Measurements from ENCODE around the gene ASCC1. TPM values are rescaled to one million over a fixed set of nuclear protein-coding genes. Genes with fewer than 3 reads are reported as not detected.

The ASCC1 gene
- total and polyA plus RNA-seq, 2 donors from 2014 or later: 24.0 to 36.1 TPM

DNA sequence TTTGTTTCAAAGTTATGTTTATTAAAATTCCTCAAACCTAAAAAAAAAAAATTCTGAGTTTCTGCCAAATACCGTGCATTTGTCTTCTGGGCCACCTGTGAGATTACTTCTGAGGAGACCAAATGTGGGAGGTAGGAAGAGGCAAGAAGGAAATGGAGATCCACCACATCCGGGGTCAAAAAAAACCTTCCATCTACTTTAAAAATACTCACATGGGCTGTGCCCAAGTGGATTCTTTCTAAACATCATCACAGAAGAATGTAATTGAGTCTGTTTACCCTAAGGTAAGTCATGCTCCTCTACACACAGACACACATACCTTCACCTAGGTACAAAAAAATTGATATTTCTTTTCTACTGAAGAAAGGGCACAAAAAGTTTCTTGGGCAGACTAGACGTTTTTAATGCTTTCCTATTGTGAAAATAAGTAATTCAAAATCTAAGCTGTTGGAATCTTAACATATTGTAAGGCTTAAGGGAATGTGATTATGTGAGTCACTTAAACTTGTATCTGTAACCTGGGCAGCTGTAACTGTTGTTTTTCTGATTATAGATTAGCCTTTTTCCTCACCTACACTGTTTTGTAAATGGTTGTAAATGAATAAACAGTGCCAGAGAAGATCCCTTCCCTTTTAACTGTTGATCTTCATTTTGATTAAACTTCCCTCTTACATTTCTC, 108.6 kb downstream of the ASCC1 start:
- no peak overlapping the region for H3K27ac ChIP-seq (ENCODE audit: low read depth in 2 of 2, low read length in 2 of 2)
- H3K9ac ChIP-seq (ENCODE audit: low read length in 3 of 3): no peak overlapping the region
- intact Hi-C loops (cut with DNase I): no loop called here
- no peaks in the 10 kb centered on the region for H3K9me3 ChIP-seq (ENCODE audit: control insufficient read depth in 2 of 3, insufficient read depth in 1 of 3, low read length in 3 of 3)
- H3K4me1 ChIP-seq (ENCODE audit: control insufficient read depth in 2 of 3, insufficient read depth in 2 of 3, low read depth in 1 of 3, low read length in 3 of 3): peaks cover 0 to 4% (median 0%) of the 10 kb centered on the region in 3 donors
- no peak for DNase-seq
- H3K36me3 ChIP-seq (ENCODE audit: control insufficient read depth in 2 of 3, insufficient read depth in 3 of 3, low read length in 3 of 3): no peaks in the 10 kb centered on the region
- FAIRE-seq: no peak
- no peaks in the 10 kb centered on the region for H3K27me3 ChIP-seq (ENCODE audit: control insufficient read depth, insufficient read depth, low read length)
- no peak overlapping the region for H3K4me3 ChIP-seq (ENCODE audit: low read length in 3 of 3)
- TF ChIP-seq CTCF (IDR thresholded peaks at IDR 0.05; ENCODE audit: borderline replicate concordance, extremely low read depth, insufficient read depth): no peak

DNA sequence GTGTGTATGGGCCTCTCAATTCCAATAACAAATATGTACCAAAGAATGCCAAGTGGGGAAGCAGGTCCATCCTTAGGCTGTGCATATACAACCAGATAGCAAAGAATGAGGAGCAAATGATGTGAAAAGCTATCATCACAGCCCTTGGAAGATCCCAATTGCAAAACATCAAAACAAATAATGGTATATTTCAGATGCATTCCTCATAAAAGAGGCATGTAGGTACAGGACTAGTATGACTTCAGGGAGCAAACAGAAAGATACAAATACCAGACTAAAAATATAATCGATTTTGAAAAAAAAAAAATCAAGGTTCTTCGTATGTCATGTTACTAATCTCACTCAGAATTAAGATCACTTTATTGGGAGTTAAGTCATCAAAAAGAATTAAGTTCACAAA, 109.2 kb downstream of the ASCC1 start:
- H3K4me3 ChIP-seq (ENCODE audit: low read length in 3 of 3): no peak overlapping the region
- intact Hi-C loops (cut with DNase I): no loop called here
- no peak overlapping the region for H3K9ac ChIP-seq (ENCODE audit: low read length in 3 of 3)
- FAIRE-seq: no peak
- DNase-seq: no peak
- H3K9me3 ChIP-seq (ENCODE audit: control insufficient read depth in 2 of 3, insufficient read depth in 1 of 3, low read length in 3 of 3): no peaks in the 10 kb centered on the region
- TF ChIP-seq CTCF (IDR thresholded peaks at IDR 0.05; ENCODE audit: borderline replicate concordance, extremely low read depth, insufficient read depth): no peak
- peaks cover 0 to 4% (median 0%) of the 10 kb centered on the region in 3 donors for H3K4me1 ChIP-seq (ENCODE audit: control insufficient read depth in 2 of 3, insufficient read depth in 2 of 3, low read depth in 1 of 3, low read length in 3 of 3)
- H3K36me3 ChIP-seq (ENCODE audit: control insufficient read depth in 2 of 3, insufficient read depth in 3 of 3, low read length in 3 of 3): no peaks in the 10 kb centered on the region
- no peak overlapping the region for H3K27ac ChIP-seq (ENCODE audit: low read depth in 2 of 2, low read length in 2 of 2)
- no peaks in the 10 kb centered on the region for H3K27me3 ChIP-seq (ENCODE audit: control insufficient read depth, insufficient read depth, low read length)

DNA sequence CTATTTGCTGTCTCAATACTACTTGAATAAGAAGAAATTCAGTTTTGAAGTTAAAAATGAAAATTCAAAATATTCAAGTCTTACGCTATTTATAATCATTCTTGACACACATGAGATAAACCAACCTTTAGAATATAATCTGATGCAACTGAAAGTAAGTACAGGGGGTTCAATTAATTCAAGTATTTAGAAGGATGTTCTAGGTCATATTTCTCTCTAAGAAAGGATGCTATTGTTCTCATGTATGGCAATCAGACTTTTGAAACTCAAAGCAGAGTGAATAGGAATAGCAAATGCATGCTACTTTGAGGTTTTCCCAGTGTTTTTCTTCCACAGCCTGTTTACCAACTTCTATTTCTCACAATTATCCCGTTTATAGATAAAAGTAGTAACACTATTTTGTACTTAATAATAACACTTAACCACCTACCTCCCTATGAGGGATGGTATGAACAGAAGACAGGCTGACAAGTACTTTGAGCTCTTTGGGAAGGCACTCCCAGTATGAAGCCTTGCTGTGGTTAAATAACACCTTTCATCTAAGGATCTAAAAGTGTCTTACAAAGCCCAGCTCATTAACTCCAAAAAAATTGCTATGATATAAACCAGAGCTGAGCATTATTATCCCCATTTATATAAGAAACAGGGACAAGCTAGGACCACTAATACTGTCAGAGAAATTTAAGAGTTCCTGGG, 109.8 kb downstream of the ASCC1 start:
- no peak for DNase-seq
- FAIRE-seq: no peak
- TF ChIP-seq CTCF (IDR thresholded peaks at IDR 0.05; ENCODE audit: borderline replicate concordance, extremely low read depth, insufficient read depth): no peak
- H3K4me1 ChIP-seq (ENCODE audit: control insufficient read depth in 2 of 3, insufficient read depth in 2 of 3, low read depth in 1 of 3, low read length in 3 of 3): peaks cover 0 to 4% (median 0%) of the 10 kb centered on the region in 3 donors
- H3K27me3 ChIP-seq (ENCODE audit: control insufficient read depth, insufficient read depth, low read length): no peaks in the 10 kb centered on the region
- H3K36me3 ChIP-seq (ENCODE audit: control insufficient read depth in 2 of 3, insufficient read depth in 3 of 3, low read length in 3 of 3): peaks cover 0 to 4% (median 0%) of the 10 kb centered on the region in 3 donors
- H3K9me3 ChIP-seq (ENCODE audit: control insufficient read depth in 2 of 3, insufficient read depth in 1 of 3, low read length in 3 of 3): no peaks in the 10 kb centered on the region
- H3K9ac ChIP-seq (ENCODE audit: low read length in 3 of 3): no peak overlapping the region
- H3K27ac ChIP-seq (ENCODE audit: low read depth in 2 of 2, low read length in 2 of 2): no peak overlapping the region
- intact Hi-C loops (cut with DNase I): no loop called here
- no peak overlapping the region for H3K4me3 ChIP-seq (ENCODE audit: low read length in 3 of 3)

Measured in kidney (tissue), 14 donors.